Measurements from ENCODE around the gene SLC37A2.
"Not testable (repeated sequence)": the region's sequence is repeated elsewhere in the genome, so short reads cannot be mapped to it uniquely, and the experiment has no call there.

SLC37A2 gene

DNA sequence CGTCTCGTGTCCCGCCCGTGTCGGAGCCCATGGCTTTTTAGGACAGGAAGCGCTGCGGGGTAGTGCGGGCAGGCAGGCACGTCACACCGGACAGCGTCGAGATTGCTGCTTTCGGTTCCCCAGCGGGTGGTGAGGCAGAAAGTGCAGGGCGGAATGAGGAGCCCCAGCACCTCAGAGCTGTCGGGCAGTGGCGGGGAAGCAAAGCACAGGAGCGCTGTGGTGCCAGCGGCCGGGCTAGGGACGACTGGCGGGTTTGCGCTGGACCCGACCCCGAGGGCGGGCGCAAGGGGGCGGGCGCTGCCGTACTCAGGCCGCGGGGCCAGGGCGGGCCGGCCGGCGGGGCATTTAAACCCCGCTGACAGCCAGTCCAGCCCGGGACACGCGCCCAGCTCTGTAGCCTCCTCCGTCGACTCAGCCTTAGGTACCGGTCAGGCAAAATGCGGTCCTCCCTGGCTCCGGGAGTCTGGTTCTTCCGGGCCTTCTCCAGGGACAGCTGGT, at the start of gene SLC37A2:
Gene SLC37A2 (plus strand): TSS at position 375 of the 498 bp plus-strand sequence. CDS start 63 bp downstream, at position 438.
- peak; percentile 85 for DNase-seq

DNA sequence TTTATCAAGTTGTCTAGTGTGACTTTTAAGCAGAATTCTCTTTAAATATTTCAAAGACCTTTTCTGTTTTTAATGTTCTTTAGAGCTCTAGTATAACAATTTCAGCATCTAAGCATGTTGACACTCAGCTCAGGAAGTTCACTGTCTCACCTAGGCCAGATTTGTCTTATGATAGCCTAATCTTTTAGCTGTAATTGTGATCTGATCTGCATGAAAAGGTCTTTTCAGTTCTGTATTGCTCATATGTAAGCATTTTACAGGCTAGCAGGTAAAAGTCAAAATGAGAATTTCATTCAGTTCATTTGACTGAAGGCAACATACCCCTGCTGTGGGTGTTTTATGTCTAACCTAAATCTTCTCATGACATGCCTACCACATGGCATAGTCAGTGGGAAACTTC, 46.7 kb upstream of the SLC37A2 start:
- DNase-seq: no peak

DNA sequence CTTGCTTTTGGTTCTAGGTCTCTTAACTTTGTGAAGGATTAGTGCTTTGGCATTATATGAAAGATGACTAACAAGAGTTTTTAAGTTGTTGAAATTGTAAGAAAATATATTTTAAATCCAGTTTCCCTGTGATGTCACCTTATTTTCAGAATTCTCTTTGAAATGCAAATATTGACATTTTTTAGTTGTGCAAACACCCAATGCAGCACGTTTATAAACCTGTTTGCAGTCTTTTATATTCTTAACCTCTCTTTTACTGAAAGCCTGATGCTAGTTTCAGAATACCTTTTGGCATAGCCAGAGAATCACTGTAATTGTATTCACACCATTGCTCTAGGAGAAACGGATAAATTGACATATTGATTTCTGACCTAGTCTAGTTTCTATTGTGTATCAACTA, 42.8 kb upstream of the SLC37A2 start:
- DNase-seq: no peak

DNA sequence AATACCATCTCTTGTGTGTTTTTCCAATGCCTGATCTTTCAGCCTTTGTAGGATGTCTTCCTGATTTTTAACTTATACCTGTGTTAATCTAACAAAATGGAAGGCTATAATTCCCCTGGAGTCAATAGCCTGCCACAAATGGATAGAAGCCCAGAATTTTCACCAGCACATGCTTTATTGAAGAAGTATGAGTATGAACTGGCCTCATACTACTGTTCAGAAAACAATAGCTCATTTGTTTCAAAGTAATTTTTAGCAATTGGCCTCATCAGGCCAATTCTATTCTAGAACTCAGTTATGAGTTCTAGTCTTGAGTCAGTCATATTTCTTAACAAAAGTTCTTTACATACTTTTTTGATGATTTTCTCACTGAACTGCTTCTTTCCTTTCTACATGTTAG, 40.6 kb upstream of the SLC37A2 start:
- no peak for DNase-seq

DNA sequence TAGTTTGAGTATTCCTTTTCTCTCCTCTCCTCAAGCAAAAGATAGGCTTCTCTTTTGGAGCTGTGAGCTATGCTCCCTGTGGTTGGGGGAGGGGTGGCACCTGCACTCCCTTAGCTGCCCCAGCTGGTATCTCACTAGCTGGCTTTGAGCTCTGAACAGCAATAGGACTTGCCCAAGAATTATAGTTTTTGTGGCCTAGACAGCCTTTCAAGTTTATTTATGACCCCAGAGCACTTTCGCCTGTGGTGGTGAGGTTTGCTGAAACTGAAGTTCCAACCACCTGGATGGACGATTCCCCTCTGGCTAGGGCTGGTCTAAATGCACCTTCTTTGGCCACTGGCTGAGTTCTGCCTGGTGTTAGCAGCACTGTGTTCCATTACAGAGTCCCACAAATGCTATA, 37.1 kb upstream of the SLC37A2 start:
- DNase-seq: no peak

DNA sequence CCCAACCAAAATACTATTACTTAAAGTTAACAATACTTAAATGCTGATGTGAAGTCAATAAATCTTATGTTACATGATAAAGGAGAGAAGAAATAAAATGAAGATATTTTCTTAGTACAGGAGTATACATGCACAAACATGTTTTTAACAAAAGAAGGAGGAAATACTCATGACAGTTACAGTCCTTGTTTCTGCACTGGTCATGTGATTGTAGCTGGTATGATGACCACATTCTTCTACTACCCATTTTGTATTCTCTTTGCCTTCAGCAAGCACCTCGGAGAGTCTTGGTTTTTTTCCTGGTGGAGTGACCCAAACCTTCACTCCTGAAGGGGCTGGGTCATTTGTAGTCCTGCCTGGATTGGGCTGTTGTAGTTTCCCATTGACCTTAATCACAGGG, 33.7 kb upstream of the SLC37A2 start:
- not testable (repeated sequence) for DNase-seq

DNA sequence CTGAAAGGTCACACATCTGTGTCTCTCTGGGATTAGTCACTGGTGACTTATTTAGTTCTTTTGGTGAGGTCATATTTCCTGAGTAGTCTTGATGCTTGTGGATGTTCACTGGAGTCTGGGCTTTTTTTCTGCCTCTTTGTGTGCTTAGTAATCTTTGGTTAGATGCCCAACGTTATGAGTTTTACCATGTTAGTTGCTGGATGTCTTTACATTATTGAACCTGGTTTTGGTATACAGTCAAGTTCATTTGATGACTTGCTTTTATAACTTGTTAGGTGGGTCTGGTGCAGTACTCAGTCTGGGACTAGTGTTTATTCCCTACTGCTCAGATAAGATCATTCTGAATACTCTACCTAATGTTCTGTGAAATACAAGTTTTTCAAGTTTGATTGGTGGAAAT, 26.2 kb upstream of the SLC37A2 start:
- DNase-seq: peak; percentile 59

DNA sequence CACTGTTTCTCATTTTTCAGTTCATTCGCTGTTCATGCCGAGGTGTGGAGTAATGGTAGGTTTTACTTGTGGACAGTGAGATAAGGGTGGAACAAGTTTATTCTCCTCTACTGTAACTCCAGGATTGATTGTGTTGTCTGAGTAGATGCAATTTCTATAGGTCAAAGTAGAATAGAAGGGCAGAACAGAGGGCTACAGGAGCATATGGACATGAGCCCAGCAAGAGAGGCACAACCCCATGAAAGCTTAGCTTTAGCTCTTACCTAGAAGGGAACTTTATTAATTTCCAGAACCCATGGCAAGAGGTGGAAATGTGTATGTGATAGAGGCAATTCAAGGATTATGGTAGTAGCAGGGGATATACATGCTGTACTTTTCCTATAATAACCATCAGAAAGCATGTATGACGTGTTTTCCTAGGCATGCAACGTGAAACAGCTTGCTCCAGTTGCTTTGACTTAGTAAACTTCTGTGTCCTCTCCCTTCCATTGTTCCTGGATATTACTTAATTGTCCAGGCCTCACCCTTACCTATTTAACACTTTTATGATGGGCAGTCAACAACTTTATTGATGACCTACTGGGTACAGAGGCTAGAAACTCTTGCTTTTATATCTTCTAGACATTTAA, 13.8 kb upstream of the SLC37A2 start:
- no peak for DNase-seq

DNA sequence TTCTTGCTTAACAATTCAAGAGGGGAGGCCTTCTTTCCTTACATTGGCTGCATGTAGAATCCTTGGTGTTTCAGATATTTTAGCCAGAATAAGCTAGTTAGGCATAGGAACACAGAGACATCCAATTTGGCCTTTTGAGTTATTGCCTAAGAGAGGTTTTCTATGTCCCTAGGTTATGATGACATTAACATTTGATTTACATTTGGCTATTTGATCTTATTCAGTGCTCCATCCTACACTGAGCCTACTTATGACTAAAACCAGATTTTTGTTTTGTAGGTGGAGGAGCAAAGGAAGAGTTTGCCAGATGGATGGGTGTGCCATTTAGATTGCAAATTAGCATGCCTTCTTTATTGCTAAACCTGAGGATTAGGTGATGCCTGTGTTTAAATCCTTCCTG, 11.1 kb upstream of the SLC37A2 start:
- DNase-seq: no peak

DNA sequence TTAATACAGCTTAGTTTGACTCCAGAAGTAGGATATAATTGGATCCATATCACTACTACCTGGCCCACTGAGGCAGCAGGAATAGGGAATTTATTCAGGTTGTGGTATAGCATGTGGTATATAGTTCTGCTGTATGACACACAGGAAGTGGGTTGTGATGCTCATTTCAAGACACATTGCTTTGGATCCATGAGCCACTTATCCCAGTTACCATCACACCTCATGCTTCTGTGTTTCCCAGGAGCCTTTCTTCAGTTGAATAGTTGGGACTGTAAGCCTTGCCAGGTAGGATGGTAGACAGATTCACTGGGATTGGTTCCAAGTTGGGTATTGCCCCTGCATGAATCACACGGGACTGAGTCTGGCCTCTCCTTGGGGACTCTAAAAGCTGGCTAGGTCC, 9.9 kb upstream of the SLC37A2 start:
- DNase-seq: no peak

DNA sequence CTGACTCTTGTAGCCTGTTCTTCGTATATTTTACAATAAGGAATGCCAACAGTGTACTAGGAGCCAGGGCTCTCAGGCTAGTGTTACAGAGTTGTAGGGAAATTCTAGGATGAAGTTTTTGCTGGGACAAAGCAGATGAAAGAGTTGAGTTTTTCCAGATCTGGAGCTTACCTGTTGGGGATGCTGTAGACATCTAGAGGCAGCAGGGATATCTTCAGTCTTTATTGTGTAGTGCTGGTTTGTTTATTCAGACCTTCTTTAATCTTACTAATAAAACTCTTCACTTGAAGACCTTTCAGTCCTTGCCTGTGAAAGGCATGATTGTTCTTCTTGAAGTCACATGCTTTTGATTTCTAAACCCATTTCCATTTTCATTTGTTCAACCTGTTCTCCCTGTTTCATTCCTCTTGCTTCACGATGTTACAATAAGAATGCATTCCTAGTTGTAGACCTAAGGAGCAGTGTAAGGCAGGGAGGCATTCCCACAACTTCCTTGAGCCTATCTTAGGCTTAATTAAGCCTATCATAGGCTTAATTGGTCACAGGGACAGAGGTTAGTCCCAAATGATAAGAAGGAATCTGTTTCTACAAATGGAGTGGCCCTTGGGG, 7.9 kb upstream of the SLC37A2 start:
- DNase-seq: no peak

DNA sequence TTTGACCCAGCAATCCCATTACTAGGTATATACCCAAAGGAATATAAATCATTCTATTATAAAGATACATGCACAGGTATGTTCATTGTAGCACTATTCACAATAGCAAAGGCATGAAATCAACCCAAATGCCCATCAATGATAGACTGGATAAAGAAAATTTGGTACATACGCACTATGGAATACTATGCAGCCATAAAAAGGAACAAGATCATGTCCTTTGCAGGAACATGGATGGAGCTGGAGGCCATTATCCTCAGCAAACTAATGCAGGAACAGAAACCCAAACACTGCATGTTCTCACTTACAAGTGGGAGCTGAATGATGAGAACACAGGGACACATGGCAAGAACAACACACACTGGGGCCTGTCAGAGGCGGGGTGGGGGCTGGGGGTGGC, 7.0 kb upstream of the SLC37A2 start:
- not testable (repeated sequence) for DNase-seq

DNA sequence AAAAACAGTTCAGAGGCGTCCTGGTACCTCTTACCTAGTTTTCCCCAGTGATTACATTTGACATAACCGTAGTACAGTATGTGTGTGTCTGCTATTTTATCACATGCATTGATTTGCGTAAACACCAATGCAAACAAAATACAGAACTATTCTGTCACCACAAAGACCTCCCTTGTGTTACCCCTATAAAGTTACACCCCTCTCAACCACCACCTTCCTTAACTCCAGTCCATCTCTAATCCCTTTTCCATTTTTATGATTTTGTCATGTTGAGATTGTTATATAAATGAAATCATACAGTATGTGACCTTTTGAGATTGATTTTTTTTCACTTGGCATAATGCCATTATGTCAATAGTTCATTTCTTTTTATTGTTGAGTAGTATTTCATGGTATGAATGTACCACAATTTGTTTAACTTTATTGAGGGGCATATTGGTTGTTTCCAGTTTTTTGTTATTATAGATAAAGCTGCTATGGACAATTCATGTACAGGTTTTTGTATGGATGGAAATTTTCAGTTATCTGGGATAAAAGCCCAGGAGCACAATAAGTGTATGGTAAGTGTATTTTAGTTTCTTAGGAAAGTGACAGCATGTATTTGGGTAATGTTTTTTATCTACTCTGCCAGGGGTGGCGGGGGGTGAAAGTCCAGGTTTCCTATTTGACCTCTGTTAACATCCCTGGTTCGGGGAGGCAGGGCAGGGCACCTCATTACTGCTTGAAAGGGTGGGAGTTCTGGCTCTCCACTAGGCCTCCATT, 6.0 kb upstream of the SLC37A2 start:
- DNase-seq: no peak

DNA sequence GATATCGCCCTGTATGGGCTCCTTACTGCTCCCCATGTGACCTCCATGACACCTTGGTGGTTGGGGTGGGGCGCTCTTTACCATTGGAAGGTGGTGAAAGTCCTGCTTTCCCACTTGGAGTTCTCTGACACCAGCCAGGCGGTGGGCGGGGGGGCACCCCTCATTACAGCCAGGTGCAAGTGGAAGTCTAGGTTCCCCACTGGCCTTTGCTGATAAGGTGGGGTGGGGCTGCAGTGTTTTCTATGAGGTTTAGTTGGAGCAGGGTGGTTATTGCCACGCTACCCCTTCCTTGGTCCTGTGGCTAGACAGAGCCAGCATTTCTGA, 5.5 kb upstream of the SLC37A2 start:
- no peak for DNase-seq

DNA sequence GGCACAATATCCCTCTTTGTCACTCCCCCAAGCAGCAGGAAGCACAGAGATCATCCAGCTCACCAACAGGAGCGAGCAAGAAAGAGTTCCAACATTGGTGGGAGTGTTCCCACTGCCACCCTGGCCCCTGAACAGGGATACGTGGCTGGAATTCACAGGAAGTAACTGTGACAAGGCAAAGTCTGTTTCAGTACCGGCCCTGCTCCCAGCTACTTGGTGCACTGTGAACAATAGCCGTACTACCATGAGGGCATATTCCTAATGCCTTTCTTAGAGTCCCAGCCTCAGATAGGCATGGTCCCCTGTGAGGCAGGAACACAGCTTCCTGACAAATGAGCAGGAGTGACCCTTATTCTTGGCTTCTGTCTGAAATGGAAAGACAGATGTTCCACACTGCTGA, 1.8 kb upstream of the SLC37A2 start:
- no peak for DNase-seq

DNA sequence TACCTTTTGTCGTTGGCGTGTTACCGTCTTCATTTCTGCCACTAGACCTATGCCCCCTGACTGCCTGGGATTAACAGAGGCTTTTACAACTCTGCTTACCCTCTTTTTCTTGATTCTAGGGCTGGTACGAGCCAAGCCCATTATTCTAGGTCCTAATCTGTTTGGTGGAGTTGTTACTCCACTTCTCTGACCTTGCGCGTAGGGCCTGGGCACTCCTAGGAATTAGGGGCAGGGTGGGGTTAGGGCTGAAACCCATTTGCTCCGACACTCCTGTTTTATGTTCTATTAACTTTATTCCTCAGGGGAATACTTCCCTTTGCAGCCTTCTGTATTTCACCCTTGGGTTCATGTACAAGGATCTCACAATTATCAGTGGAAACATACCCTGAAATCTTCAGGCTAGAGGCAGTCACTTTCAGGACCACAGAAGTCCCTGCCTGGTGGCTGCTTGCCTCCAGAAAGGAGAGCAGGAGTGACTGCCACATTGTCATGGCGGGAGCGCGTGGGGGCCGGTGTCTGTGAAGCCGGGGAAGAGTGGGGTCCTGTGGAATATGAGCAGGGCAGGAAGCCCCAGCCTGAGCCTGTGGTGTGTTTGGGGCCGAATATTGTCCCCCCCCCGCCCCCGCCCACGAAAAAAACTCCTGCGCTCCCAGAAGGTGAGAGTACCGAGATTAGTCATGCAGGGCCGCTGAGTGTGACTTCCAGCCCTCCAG, 731 bp upstream of the SLC37A2 start:
- no peak for DNase-seq

DNA sequence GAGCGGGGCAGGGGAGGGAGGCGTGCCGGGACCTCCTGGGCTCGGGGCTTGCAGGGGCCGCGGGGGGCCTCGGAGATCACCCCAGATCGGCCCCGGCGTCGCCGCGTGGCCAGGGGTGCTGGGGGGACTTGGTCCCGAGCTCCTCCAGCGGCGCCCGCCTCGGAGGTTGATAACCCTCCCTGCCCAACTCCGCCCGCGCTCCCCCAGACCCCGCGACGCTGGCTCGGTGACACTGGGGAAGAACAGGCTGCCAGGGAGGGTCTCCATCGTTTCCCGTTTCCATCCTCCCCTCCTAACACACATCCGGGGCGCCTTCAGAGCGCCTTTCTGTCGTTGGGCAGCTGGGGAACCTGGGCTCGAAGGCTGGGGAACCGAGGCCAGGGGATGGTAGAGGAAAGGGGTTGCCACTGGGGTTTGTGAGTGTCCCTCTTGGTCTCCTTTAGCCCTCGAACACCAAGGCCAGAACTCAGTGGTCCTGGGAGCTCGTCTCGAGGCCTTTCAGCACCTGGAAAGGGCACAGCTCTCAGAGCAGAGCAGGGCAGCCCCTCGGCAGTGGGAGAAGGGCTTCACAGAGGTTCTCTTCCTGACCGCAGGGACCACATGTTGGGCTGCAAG, 431 bp downstream of the SLC37A2 start:
- DNase-seq: no peak

DNA sequence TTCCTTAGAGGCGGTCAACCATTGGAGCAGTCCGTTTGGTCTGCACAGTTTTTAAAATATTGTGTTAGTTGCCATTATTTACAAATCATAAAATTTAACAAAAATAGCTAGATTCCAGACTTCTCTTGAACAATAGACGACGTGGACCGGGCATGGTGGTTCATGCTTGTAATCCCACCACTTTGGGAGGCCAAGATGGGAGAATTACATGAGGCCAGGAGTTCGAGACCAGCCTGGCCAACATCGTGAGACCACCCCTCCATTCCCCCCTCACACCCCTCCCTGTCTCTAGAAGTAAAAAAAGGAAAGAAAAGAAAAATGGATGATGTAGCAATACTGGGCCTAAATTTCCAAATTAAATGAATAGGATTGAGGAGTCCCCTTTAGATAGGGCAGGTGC, 965 bp downstream of the SLC37A2 start:
- DNase-seq: no peak

DNA sequence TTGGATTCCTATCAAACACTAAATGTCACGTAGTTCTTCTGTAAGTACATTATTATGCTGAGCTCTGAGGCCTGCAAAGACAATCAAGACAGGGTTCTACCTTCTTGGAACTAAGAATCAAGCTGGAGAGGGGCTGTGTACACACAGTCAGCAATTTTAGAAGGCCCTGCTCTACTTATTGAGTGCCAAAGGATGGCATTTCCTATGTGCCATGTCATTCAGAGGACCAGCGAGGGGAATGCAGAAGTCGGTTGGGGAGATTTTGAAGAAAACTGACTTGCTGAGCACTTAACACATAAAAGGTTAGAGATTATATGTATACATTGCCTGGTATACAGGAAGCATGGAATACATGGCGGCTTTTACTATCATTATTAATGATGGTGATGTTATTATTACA, 5.3 kb downstream of the SLC37A2 start:
- no peak for DNase-seq

DNA sequence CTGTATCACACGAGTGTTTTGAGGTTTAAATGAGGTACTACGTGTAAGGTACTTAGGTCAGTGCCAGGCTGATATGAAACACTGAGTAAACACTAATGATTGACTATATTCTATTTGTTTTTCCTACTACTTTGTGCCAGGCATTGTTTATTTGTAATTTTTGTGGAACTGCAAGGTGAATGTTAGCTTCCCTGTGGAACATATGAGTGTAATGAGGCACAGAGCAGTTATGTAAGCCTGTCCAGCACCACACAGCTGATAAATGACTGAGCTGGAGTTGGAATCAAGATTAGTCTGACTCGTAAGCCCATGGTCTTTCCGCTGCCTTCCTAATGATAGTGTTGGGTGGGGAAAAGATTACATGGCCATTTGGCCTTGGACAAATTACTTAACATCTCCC, 5.9 kb downstream of the SLC37A2 start:
- DNase-seq: no peak

DNA sequence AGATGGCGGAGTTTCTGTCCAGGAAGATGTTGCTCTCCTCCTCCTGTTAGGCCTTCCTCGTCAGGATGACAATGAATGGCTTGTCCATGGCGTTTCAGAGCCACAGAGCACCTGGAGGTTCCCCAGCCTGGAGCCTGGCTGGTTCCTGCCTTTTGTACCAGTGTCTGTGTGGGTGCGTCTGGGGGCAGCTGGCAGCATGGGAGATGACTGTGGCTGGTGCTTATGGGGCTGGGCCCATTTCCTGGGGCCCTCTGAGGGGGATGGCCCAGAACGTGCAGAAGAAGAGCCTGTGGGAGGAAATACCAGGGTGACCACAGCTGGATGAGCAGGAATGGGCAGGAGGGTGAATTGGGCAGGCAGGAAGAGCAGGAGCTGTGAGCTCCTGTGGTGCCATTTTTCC, 6.7 kb downstream of the SLC37A2 start:
- DNase-seq: peak; percentile 41

DNA sequence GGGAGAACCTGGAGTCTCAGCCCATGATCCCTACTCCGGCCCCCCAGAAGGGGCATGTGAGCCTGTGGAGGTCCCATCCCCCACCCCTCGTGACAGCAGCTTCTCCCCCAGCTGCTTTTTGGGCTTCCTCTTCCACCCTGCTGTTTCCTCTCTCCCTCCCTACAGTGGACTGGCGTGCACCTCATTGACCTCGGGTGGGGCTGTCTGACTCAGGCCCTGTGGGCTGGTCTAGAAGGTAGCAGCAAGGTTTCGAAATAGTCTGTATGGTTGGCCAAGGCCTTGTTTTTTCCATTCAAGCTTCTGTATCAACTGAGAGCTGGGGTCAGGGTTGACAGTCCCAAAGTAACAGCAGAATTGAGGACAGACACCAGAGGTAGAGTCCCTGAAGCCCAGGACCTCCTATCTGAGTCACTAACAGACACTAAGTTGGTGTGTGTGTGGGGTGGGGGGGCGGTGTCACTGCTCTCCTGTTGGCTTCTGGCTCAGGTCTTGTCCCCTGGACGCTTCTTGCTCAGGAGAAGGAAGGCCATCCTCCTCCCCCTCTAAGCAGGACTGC, 7.7 kb downstream of the SLC37A2 start:
- peak; percentile 99 for DNase-seq

DNA sequence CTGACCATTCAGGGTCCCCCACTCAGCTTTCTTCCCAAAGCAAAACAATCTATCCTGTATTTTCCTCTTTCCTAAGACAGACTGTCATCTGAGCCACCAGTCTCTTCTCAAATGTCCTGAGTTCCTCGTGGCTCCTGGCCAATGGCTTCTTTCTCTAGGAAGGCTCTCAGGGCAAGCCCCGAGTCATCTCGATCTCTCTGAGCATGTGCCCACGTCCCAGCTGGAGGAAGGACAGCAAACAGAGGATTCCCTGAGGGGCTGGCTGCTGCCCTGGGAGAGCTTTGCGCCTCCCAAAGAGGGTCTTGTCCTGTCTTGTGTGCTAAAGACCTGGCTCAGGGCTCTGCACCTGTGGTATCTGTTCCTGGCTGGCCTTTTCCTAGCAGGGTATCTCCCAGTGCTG, 8.3 kb downstream of the SLC37A2 start:
- DNase-seq: peak; percentile 15
